Heart left ventricle (tissue), 16 donors: ENCODE results near the gene FBXW4. TPM values are rescaled to one million over a fixed set of nuclear protein-coding genes. Genes with fewer than 3 reads are reported as not detected.
A peak's percentile ranks its signal among the peaks of the same experiment; 100 is the strongest.
"Not testable (repeated sequence)": the region's sequence is repeated elsewhere in the genome, so short reads cannot be mapped to it uniquely, and the experiment has no call there.

Source experiments
- ATAC-seq, 4 donors: fragments of 200-7000 bp; cut with Tn5 transposase; one replicate each; pipeline ENCODE4 v1.9.1; 2020 to 2022; ENCODE audit warnings: moderate library complexity in 4 of 4, mild to moderate bottlenecking in 3 of 4, moderate number of reproducible peaks in 1 of 4
- DNase-seq, 5 donors: peaks; one replicate each; pipeline ENCODE4 v3.0.0-alpha.2; 2020
- H3K27ac ChIP-seq, 12 donors: fragments of 200-600 bp; sonication (generic) in 4 of 12; one replicate each; pipeline versions ENCODE4 v1.5.0 to v1.8.0; 2016 to 2022; ENCODE audit warnings: mild to moderate bottlenecking in 2 of 12
- H3K27me3 ChIP-seq, 9 donors: fragments of 200-600 bp; sonication (generic) in 2 of 9; one replicate each; pipeline versions ENCODE4 v1.5.1 to v1.8.0; 2016 to 2022; ENCODE audit warnings: mild to moderate bottlenecking in 3 of 9
- H3K36me3 ChIP-seq, 9 donors: fragments of 200-600 bp; sonication (generic) in 2 of 9; one replicate each; pipeline versions ENCODE4 v1.5.0 to v1.8.0; 2018 to 2022; ENCODE audit warnings: mild to moderate bottlenecking in 2 of 9
- H3K4me1 ChIP-seq, 12 donors: fragments of 200-600 bp; sonication (generic) in 4 of 12; one replicate each; pipeline versions ENCODE4 v1.5.0 to v1.8.0; 2016 to 2022; ENCODE audit warnings: mild to moderate bottlenecking in 3 of 12
- H3K4me3 ChIP-seq, 12 donors: fragments of 200-600 bp; sonication (generic) in 4 of 12; one replicate each; pipeline versions ENCODE4 v1.5.0 to v1.8.0; 2017 to 2022; ENCODE audit warnings: mild to moderate bottlenecking in 9 of 12, moderate library complexity in 4 of 12
- H3K9me3 ChIP-seq, 12 donors: fragments of 200-600 bp; sonication (generic) in 4 of 12; one replicate each; pipeline versions ENCODE4 v1.5.0 to v1.8.0; 2016 to 2022; ENCODE audit warnings: mild to moderate bottlenecking in 1 of 12
- CTCF ChIP-seq, 12 donors: fragments of 200-600 bp; sonication (generic) in 4 of 12; IDR thresholded peaks; one replicate each; pipeline versions ENCODE4 v1.5.0 to v1.8.0; 2018 to 2022; ENCODE audit warnings: antibody characterized with exemption in 12 of 12, mild to moderate bottlenecking in 5 of 12
- POLR2A ChIP-seq, 2 donors: fragments of 450-650 bp; IDR thresholded peaks; one replicate each; pipeline ENCODE4 v1.6.1; 2017; ENCODE audit warnings: antibody characterized with exemption in 2 of 2, mild to moderate bottlenecking in 2 of 2, moderate library complexity in 2 of 2
- WGBS, 4 donors: extraction: QIAGEN DNeasy Blood & Tissue Kit in 2 of 4; methylation state at CpG; one replicate each; pipeline versions ENCODE4 v1.1.5 to v1.1.7; 2013 to 2018; 5-methylcytosine and 5-hydroxymethylcytosine counted together
- intact Hi-C, 10 donors: fragments of 100-400 bp; cut with DNase I; formaldehyde crosslinking; loops; one replicate each; pipeline versions ENCODE4 v1.11.1 to v1.14.2; 2022
- polyA plus RNA-seq, 2 donors: library from polyadenylated mRNA; stranded (reverse); fragments of 200-250 nt; gene quantifications; one replicate each; pipeline ENCODE4 v1.2.3, GENCODE V29; 2013
- total RNA-seq, 9 donors: library from RNA; depleted of rRNA in 2 of 9; stranded (reverse); fragments of >200 nt in 2 of 9; fragmentation: NEBNext Ultra II Directional in 3 of 9; extraction: Animal tissue kit (Norgen Biotek cat#: 25700) in 3 of 9; gene quantifications; one replicate each; pipeline versions ENCODE4 v1.1.0 to v1.2.4, GENCODE V29; 2016 to 2023
- donor health status: ischemic (EF 13 %, LVEDD 7.1; RV severe dilation, severe dysfunction).
- donor health status: healthy with polysubstance abuse.
- donor health status: DM: no; HTN: yes; CAD: no.
- donor health status: DM: no; HTN: no; CAD: no.
- donor health status: ischemic (EF 25% LVEDD 6.9; RV normal size, moderate dysfunction).
- donor health status: ischemic (EF 25% LVEDD 5.7; RV mildly dilated, moderate dysfunction).
- donor health status: healthy.
- donor health status: DM: yes; HTN: yes; CAD: no.
- donor health status: ischemic (EF 35%, LVEDD 5.7; RV mildly dilated, moderate dysfunction).
- donor health status: nonischemic (EF 11% LVEDD 7.7; RV severe dilation, severe dysfunction).
- donor health status: DM: yes; HTN: yes; CAD: no.
- donor health status: PGD.
- donor health status: ischemic (EF 29% LVEDD 5.4; RV normal size, mild dysfunction).
- donor health status: nonischemic (EF 23%, LVEDD 6.1; RV moderate dilation, normal function).

The FBXW4 gene
- total and polyA plus RNA-seq, 11 donors: 35.8 to 116 (median 80.9) TPM

GRCh38 chr10:101601541-101601940, 93.4 kb downstream of the FBXW4 start:
- peaks cover 0 to 16% (median 4%) of the 10 kb centered on the region in 12 donors for H3K4me1 ChIP-seq
- no peaks in the 10 kb centered on the region for H3K27me3 ChIP-seq
- H3K27ac ChIP-seq: no peak overlapping the region
- H3K9me3 ChIP-seq: no peaks in the 10 kb centered on the region
- H3K36me3 ChIP-seq: peaks cover 0 to 42% (median 14%) of the 10 kb centered on the region in 9 donors
- ATAC-seq: peak; percentile 59 to 86 (median 75)
- WGBS, 4 donors: 31 to 60% (median 47%) methylated on average over 1 of the region's 1 CpG
- peak in 4 of 5 donors; percentile 43 to 77 (median 58) for DNase-seq
- H3K4me3 ChIP-seq: no peak overlapping the region
- intact Hi-C loops: loop anchor here in 3 of 10 donors (5.0 to 10.0 kb wide), 3 partner anchors 93 to 473 kb away; partner anchors contain the start of genes FBXW4 (in 1 of the 3) and NPM3 (in 1 of the 3)
- TF ChIP-seq CTCF (IDR thresholded peaks at IDR 0.05) (no peak), POLR2A (IDR thresholded peaks at IDR 0.05) (no peak)

GRCh38 chr10:101597091-101597900, 97.7 kb downstream of the FBXW4 start:
- TF ChIP-seq POLR2A (IDR thresholded peaks at IDR 0.05) (no peak), CTCF (IDR thresholded peaks at IDR 0.05) (no peak)
- Histone ChIP-seq H3K4me3 (no peak overlapping the region), H3K27me3 (no peaks in the 10 kb centered on the region), H3K4me1 (peaks cover 0 to 24% (median 7%) of the 10 kb centered on the region in 12 donors), H3K36me3 (peaks cover 0 to 18% (median 0%) of the 10 kb centered on the region in 9 donors), H3K9me3 (no peaks in the 10 kb centered on the region), H3K27ac (no peak overlapping the region)
- intact Hi-C loops: no loop called here
- ATAC-seq (no peak), DNase-seq (no peak)
- WGBS, 4 donors: 82 to 85% (median 84%) methylated on average over 14 of the region's 14 CpGs

GRCh38 chr10:101595591-101596433, 99.2 kb downstream of the FBXW4 start:
- H3K27me3 ChIP-seq: no peaks in the 10 kb centered on the region
- peak in 3 of 4 donors; percentile 53 to 87 (median 59) for ATAC-seq
- peak overlapping the region in 2 of 12 donors; percentile 5 to 39 for H3K27ac ChIP-seq
- 56 to 75% (median 61%) methylated on average over 13 of the region's 13 CpGs for WGBS, 4 donors
- peaks cover 0 to 15% (median 2%) of the 10 kb centered on the region in 12 donors for H3K4me1 ChIP-seq
- peak in 2 of 5 donors; percentile 38 for DNase-seq
- no peak overlapping the region for H3K4me3 ChIP-seq
- H3K9me3 ChIP-seq: no peaks in the 10 kb centered on the region
- TF ChIP-seq POLR2A (IDR thresholded peaks at IDR 0.05) (no peak), CTCF (IDR thresholded peaks at IDR 0.05) (no peak)
- H3K36me3 ChIP-seq: peaks cover 0 to 18% (median 0%) of the 10 kb centered on the region in 9 donors
- intact Hi-C loops: no loop called here

- ATAC-seq: peak in 1 of 4 donors; percentile 25
- Histone ChIP-seq H3K36me3 (peaks cover 0 to 15% (median 0%) of the 10 kb centered on the region in 9 donors), H3K4me1 (peaks cover 0 to 23% (median 8%) of the 10 kb centered on the region in 12 donors), H3K27ac (peak overlapping the region in 1 of 12 donors; percentile 10)
- H3K9me3 ChIP-seq, intact Hi-C loops, DNase-seq, H3K4me3 ChIP-seq, H3K27me3 ChIP-seq: not testable (repeated sequence)
- 64 to 100% (median 86%) methylated on average over 2 of the region's 2 CpGs for WGBS, 4 donors
Observed at GRCh38 chr10:101593331-101593730, 101.6 kb downstream of the FBXW4 start.
